Lung (tissue), 12 donors: ENCODE data around the gene CLDN9. TPM values are rescaled to one million over a fixed set of nuclear protein-coding genes. Genes with fewer than 3 reads are reported as not detected.

ENCODE experiments used
- ATAC-seq: fragments of 200-7000 bp; cut with Tn5 transposase; one replicate; pipeline ENCODE4 v1.9.1; 2020; ENCODE audit warnings: moderate number of reproducible peaks; ENCODE audit not compliant: insufficient read depth, low FRiP score
- DNase-seq, 3 donors: peaks; one replicate each; pipeline ENCODE4 v3.0.0-alpha.2; 2013 to 2017
- H3K27ac ChIP-seq, 2 donors: one replicate each; pipeline ENCODE4 v1.5.1; 2013; ENCODE audit warnings: mild to moderate bottlenecking in 2 of 2, moderate library complexity in 2 of 2, control low read depth in 1 of 2, inconsistent platforms in 1 of 2, low read depth in 1 of 2, low read length in 1 of 2
- H3K27me3 ChIP-seq, 3 donors: one replicate each; pipeline ENCODE4 v1.5.1; 2013; ENCODE audit warnings: low read length in 2 of 3; ENCODE audit not compliant: control insufficient read depth in 3 of 3, insufficient read depth in 3 of 3
- H3K36me3 ChIP-seq, 4 donors: one replicate each; pipeline ENCODE4 v1.5.1; 2013; ENCODE audit warnings: low read length in 4 of 4, mild to moderate bottlenecking in 1 of 4, moderate library complexity in 1 of 4; ENCODE audit not compliant: control insufficient read depth in 4 of 4, insufficient read depth in 4 of 4
- H3K4me1 ChIP-seq, 5 donors: one replicate each; pipeline ENCODE4 v1.5.1; 2013; ENCODE audit warnings: low read length in 5 of 5, mild to moderate bottlenecking in 2 of 5, moderate library complexity in 1 of 5; ENCODE audit not compliant: control insufficient read depth in 5 of 5, insufficient read depth in 5 of 5
- H3K4me3 ChIP-seq: one replicate; pipeline ENCODE4 v1.5.1; 2013; ENCODE audit warnings: mild to moderate bottlenecking, control low read depth, moderate library complexity
- H3K9ac ChIP-seq, 2 donors: one replicate each; pipeline ENCODE4 v1.5.1; 2013; ENCODE audit warnings: low read length in 2 of 2, control low read depth in 1 of 2; ENCODE audit not compliant: insufficient read depth in 1 of 2
- H3K9me3 ChIP-seq, 4 donors: one replicate each; pipeline ENCODE4 v1.5.1; 2013; ENCODE audit warnings: low read length in 3 of 4, mild to moderate bottlenecking in 1 of 4, moderate library complexity in 1 of 4; ENCODE audit not compliant: control insufficient read depth in 4 of 4, insufficient read depth in 3 of 4
- CTCF ChIP-seq: IDR thresholded peaks from 2 replicates; pipeline ENCODE4 v1.5.1; 2012; ENCODE audit warnings: mild to moderate bottlenecking; ENCODE audit errors: control extremely low read depth, extremely low read depth
- WGBS, 2 donors: extraction: QIAGEN DNeasy Blood & Tissue Kit; methylation state at CpG; one replicate each; pipeline ENCODE4 v1.1.7; 2013; 5-methylcytosine and 5-hydroxymethylcytosine counted together
- polyA plus RNA-seq, 2 donors: library from polyadenylated mRNA; stranded (reverse); fragments of 200-250 nt; gene quantifications; one replicate each; pipeline ENCODE4 v1.2.1, GENCODE V29; 2013
- total RNA-seq, 2 donors: library from RNA; depleted of rRNA in 1 of 2; stranded (reverse); fragments of >200 nt in 1 of 2; gene quantifications; one replicate each; pipeline ENCODE4 v1.2.1, GENCODE V29; 2014 to 2021
- donor health status: control.
- donor health status: control.
- donor health status: Bipolar disorder and iron deficiency.
- donor health status: healthy.
- donor health status: DM: yes; HTN: yes; CAD: no.

The CLDN9 gene
- total and polyA plus RNA-seq, 4 donors, result 0.91 to 5.3 (median 1.3) TPM

- no peak overlapping the region for H3K27ac ChIP-seq
Measured at GRCh38 chr16:3057181-3058138, 44.7 kb downstream of the CLDN9 start.

GRCh38 chr16:3058139-3059030 lies 45.7 kb downstream of the CLDN9 start:
- peak overlapping the region; percentile 74 for H3K4me3 ChIP-seq
- ATAC-seq, result peak; percentile 36
- no peaks in the 10 kb centered on the region for H3K9me3 ChIP-seq
- H3K27me3 ChIP-seq, result no peaks in the 10 kb centered on the region
- no peaks in the 10 kb centered on the region for H3K36me3 ChIP-seq
- whole genome bisulfite sequencing, 2 donors, result 9 to 11% methylated on average over 60 to 77 of the region's 77 CpGs
- H3K9ac ChIP-seq, result no peak overlapping the region
- peak in 2 of 3 donors; percentile 33 to 48 for DNase-seq
- peaks cover 2 to 13% (median 7%) of the 10 kb centered on the region in 5 donors for H3K4me1 ChIP-seq
- no peak for TF ChIP-seq CTCF
- H3K27ac ChIP-seq, result peak overlapping the region in 1 of 2 donors; percentile 41

More at GRCh38 chr16:3057181-3058138, 44.7 kb downstream of the CLDN9 start:
- no peaks in the 10 kb centered on the region for H3K27me3 ChIP-seq
- no peak for TF ChIP-seq CTCF
- no peaks in the 10 kb centered on the region for H3K36me3 ChIP-seq
- no peaks in the 10 kb centered on the region for H3K9me3 ChIP-seq
- H3K4me3 ChIP-seq, result no peak overlapping the region
- no peak overlapping the region for H3K9ac ChIP-seq
- peaks cover 2 to 13% (median 7%) of the 10 kb centered on the region in 5 donors for H3K4me1 ChIP-seq
- ATAC-seq (no peak), DNase-seq (no peak)
- WGBS, 2 donors, result 91 to 92% methylated on average over 22 of the region's 22 CpGs

GRCh38 chr16:3059041-3059722 lies 46.5 kb downstream of the CLDN9 start:
- ATAC-seq, result peak; percentile 96
- H3K4me1 ChIP-seq, result peaks cover 2 to 13% (median 7%) of the 10 kb centered on the region in 5 donors
- no peaks in the 10 kb centered on the region for H3K36me3 ChIP-seq

More at GRCh38 chr16:3059041-3059722, 46.5 kb downstream of the CLDN9 start:
- Histone ChIP-seq H3K4me3 (peak overlapping the region; percentile 74), H3K27me3 (no peaks in the 10 kb centered on the region), H3K27ac (peak overlapping the region; percentile 71 to 85), H3K9me3 (no peaks in the 10 kb centered on the region), H3K9ac (peak overlapping the region in 1 of 2 donors; percentile 28)
- WGBS, 2 donors, result 0 to 1% methylated on average over 45 to 67 of the region's 67 CpGs
- peak; percentile 91 to 94 (median 93) for DNase-seq
- peak; percentile 90 for TF ChIP-seq CTCF
